Heart left ventricle (tissue), 16 donors: ENCODE measurements around the gene EVC. TPM values are rescaled to one million over a fixed set of nuclear protein-coding genes. Genes with fewer than 3 reads are reported as not detected.

Source experiments
- ATAC-seq, 4 donors: fragments of 200-7000 bp; cut with Tn5 transposase; one replicate each; pipeline ENCODE4 v1.9.1; 2020 to 2022; ENCODE audit warnings: moderate library complexity in 4 of 4, mild to moderate bottlenecking in 3 of 4, moderate number of reproducible peaks in 1 of 4
- DNase-seq, 5 donors: peaks; one replicate each; pipeline ENCODE4 v3.0.0-alpha.2; 2020
- H3K27ac ChIP-seq, 12 donors: fragments of 200-600 bp; sonication (generic) in 4 of 12; one replicate each; pipeline versions ENCODE4 v1.5.0 to v1.8.0; 2016 to 2022; ENCODE audit warnings: mild to moderate bottlenecking in 2 of 12
- H3K27me3 ChIP-seq, 9 donors: fragments of 200-600 bp; sonication (generic) in 2 of 9; one replicate each; pipeline versions ENCODE4 v1.5.1 to v1.8.0; 2016 to 2022; ENCODE audit warnings: mild to moderate bottlenecking in 3 of 9
- H3K36me3 ChIP-seq, 9 donors: fragments of 200-600 bp; sonication (generic) in 2 of 9; one replicate each; pipeline versions ENCODE4 v1.5.0 to v1.8.0; 2018 to 2022; ENCODE audit warnings: mild to moderate bottlenecking in 2 of 9
- H3K4me1 ChIP-seq, 12 donors: fragments of 200-600 bp; sonication (generic) in 4 of 12; one replicate each; pipeline versions ENCODE4 v1.5.0 to v1.8.0; 2016 to 2022; ENCODE audit warnings: mild to moderate bottlenecking in 3 of 12
- H3K4me3 ChIP-seq, 12 donors: fragments of 200-600 bp; sonication (generic) in 4 of 12; one replicate each; pipeline versions ENCODE4 v1.5.0 to v1.8.0; 2017 to 2022; ENCODE audit warnings: mild to moderate bottlenecking in 9 of 12, moderate library complexity in 4 of 12
- H3K9me3 ChIP-seq, 12 donors: fragments of 200-600 bp; sonication (generic) in 4 of 12; one replicate each; pipeline versions ENCODE4 v1.5.0 to v1.8.0; 2016 to 2022; ENCODE audit warnings: mild to moderate bottlenecking in 1 of 12
- CTCF ChIP-seq, 12 donors: fragments of 200-600 bp; sonication (generic) in 4 of 12; IDR thresholded peaks; one replicate each; pipeline versions ENCODE4 v1.5.0 to v1.8.0; 2018 to 2022; ENCODE audit warnings: antibody characterized with exemption in 12 of 12, mild to moderate bottlenecking in 5 of 12
- POLR2A ChIP-seq, 2 donors: fragments of 450-650 bp; IDR thresholded peaks; one replicate each; pipeline ENCODE4 v1.6.1; 2017; ENCODE audit warnings: antibody characterized with exemption in 2 of 2, mild to moderate bottlenecking in 2 of 2, moderate library complexity in 2 of 2
- WGBS, 4 donors: extraction: QIAGEN DNeasy Blood & Tissue Kit in 2 of 4; methylation state at CpG; one replicate each; pipeline versions ENCODE4 v1.1.5 to v1.1.7; 2013 to 2018; 5-methylcytosine and 5-hydroxymethylcytosine counted together
- intact Hi-C, 10 donors: fragments of 100-400 bp; cut with DNase I; formaldehyde crosslinking; loops; one replicate each; pipeline versions ENCODE4 v1.11.1 to v1.14.2; 2022
- polyA plus RNA-seq, 2 donors: library from polyadenylated mRNA; stranded (reverse); fragments of 200-250 nt; gene quantifications; one replicate each; pipeline ENCODE4 v1.2.3, GENCODE V29; 2013
- total RNA-seq, 9 donors: library from RNA; depleted of rRNA in 2 of 9; stranded (reverse); fragments of >200 nt in 2 of 9; fragmentation: NEBNext Ultra II Directional in 3 of 9; extraction: Animal tissue kit (Norgen Biotek cat#: 25700) in 3 of 9; gene quantifications; one replicate each; pipeline versions ENCODE4 v1.1.0 to v1.2.4, GENCODE V29; 2016 to 2023
- donor health status: ischemic (EF 13 %, LVEDD 7.1; RV severe dilation, severe dysfunction).
- donor health status: healthy with polysubstance abuse.
- donor health status: DM: no; HTN: yes; CAD: no.
- donor health status: DM: no; HTN: no; CAD: no.
- donor health status: ischemic (EF 25% LVEDD 6.9; RV normal size, moderate dysfunction).
- donor health status: ischemic (EF 25% LVEDD 5.7; RV mildly dilated, moderate dysfunction).
- donor health status: healthy.
- donor health status: DM: yes; HTN: yes; CAD: no.
- donor health status: ischemic (EF 35%, LVEDD 5.7; RV mildly dilated, moderate dysfunction).
- donor health status: nonischemic (EF 11% LVEDD 7.7; RV severe dilation, severe dysfunction).
- donor health status: DM: yes; HTN: yes; CAD: no.
- donor health status: PGD.
- donor health status: ischemic (EF 29% LVEDD 5.4; RV normal size, mild dysfunction).
- donor health status: nonischemic (EF 23%, LVEDD 6.1; RV moderate dilation, normal function).

EVC gene
- total and polyA plus RNA-seq, 11 donors = 2.4 to 11.3 (median 4.1) TPM

GRCh38 chr4:5712931-5713330 lies 1.9 kb downstream of the EVC start:
- Histone ChIP-seq H3K27me3 (peaks cover 0 to 33% (median 6%) of the 10 kb centered on the region in 9 donors), H3K9me3 (peaks cover 0 to 20% (median 7%) of the 10 kb centered on the region in 12 donors), H3K4me1 (peaks cover 0 to 33% (median 11%) of the 10 kb centered on the region in 12 donors), H3K36me3 (peaks cover 0 to 8% (median 0%) of the 10 kb centered on the region in 9 donors), H3K27ac (no peak overlapping the region), H3K4me3 (no peak overlapping the region)
- TF ChIP-seq CTCF (IDR thresholded peaks at IDR 0.05) (no peak), POLR2A (IDR thresholded peaks at IDR 0.05) (no peak)
- intact Hi-C loops = no loop called here
- ATAC-seq (no peak), DNase-seq (no peak)
- 83 to 97% (median 94%) methylated on average over 3 of the region's 3 CpGs for WGBS, 4 donors

DNA sequence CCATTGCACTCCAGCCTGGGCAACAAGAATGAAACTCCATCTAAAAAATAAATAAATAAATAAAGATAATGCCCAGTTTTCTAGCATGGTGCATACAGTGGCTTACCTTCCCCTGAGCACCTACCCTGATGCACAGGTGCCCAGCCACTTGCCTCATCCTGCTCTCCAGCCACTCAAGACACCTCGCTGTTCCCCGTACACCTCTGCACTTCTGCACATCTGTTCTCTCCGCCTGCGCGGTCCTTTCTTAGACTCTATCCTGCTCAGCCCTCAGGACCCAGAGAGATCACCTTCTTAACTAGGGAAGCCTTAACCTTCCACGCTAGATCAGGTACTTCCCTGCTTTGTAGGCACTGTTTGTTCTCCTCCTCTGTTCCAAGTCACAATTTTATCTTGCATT lies 2.9 kb downstream of the EVC start:
- Histone ChIP-seq H3K27ac (no peak overlapping the region), H3K4me1 (peaks cover 0 to 24% (median 7%) of the 10 kb centered on the region in 12 donors), H3K36me3 (peaks cover 0 to 8% (median 0%) of the 10 kb centered on the region in 9 donors), H3K9me3 (peaks cover 0 to 20% (median 7%) of the 10 kb centered on the region in 12 donors), H3K27me3 (peaks cover 0 to 24% (median 3%) of the 10 kb centered on the region in 9 donors), H3K4me3 (no peak overlapping the region)
- TF ChIP-seq POLR2A (IDR thresholded peaks at IDR 0.05) (no peak), CTCF (IDR thresholded peaks at IDR 0.05) (no peak)
- DNase-seq = no peak
- ATAC-seq = no peak
- WGBS, 4 donors = 80 to 90% (median 86%) methylated on average over 6 of the region's 6 CpGs
- intact Hi-C loops = no loop called here

GRCh38 chr4:5715357-5715756 lies 4.4 kb downstream of the EVC start:
- WGBS, 4 donors = 47 to 72% (median 59%) methylated on average over 2 of the region's 2 CpGs
- Histone ChIP-seq H3K4me3 (no peak overlapping the region), H3K9me3 (peaks cover 0 to 20% (median 7%) of the 10 kb centered on the region in 12 donors), H3K27me3 (peaks cover 0 to 16% (median 0%) of the 10 kb centered on the region in 9 donors), H3K4me1 (peaks cover 0 to 15% (median 2%) of the 10 kb centered on the region in 12 donors), H3K27ac (no peak overlapping the region), H3K36me3 (peaks cover 0 to 11% (median 0%) of the 10 kb centered on the region in 9 donors)
- intact Hi-C loops = no loop called here
- ATAC-seq (no peak), DNase-seq (no peak)
- TF ChIP-seq CTCF (IDR thresholded peaks at IDR 0.05) (no peak), POLR2A (IDR thresholded peaks at IDR 0.05) (no peak)

- Histone ChIP-seq H3K36me3 (peaks cover 0 to 18% (median 0%) of the 10 kb centered on the region in 9 donors), H3K9me3 (peaks cover 0 to 20% (median 7%) of the 10 kb centered on the region in 12 donors), H3K27me3 (peaks cover 0 to 8% (median 0%) of the 10 kb centered on the region in 9 donors), H3K4me3 (no peak overlapping the region), H3K27ac (no peak overlapping the region), H3K4me1 (peaks cover 0 to 11% (median 0%) of the 10 kb centered on the region in 12 donors)
- intact Hi-C loops = no loop called here
- no peak for TF ChIP-seq CTCF (IDR thresholded peaks at IDR 0.05)
- no peak for TF ChIP-seq POLR2A (IDR thresholded peaks at IDR 0.05)
- no peak for ATAC-seq
- 61 to 75% (median 72%) methylated on average over 2 of the region's 2 CpGs for WGBS, 4 donors
- no peak for DNase-seq
These were observed 5.4 kb downstream of the EVC start for GRCh38 chr4:5716391-5716790.
